Upper lobe of left lung (tissue), 4 donors: ENCODE results near the gene CCT8L2.

Experiments used
- POLR2AphosphoS5 ChIP-seq, 2 donors: sonication (generic); formaldehyde crosslinking; IDR thresholded peaks; one replicate each; pipeline ENCODE4 v1.5.1; 2017; ENCODE audit warnings: antibody characterized with exemption in 2 of 2
- TF ChIP-seq, protein P1 (sequence below), 6 experiments: fragments of 450-650 bp in 4 of 6; fragments of 200-600 bp in 2 of 6; sonication (generic) in 2 of 6; IDR thresholded peaks; one replicate each; pipeline ENCODE4 v1.5.1; 2016 to 2019; ENCODE audit warnings: antibody characterized with exemption in 6 of 6

- no peak for TF ChIP-seq POLR2AphosphoS5 (IDR thresholded peaks at IDR 0.05)
- TF ChIP-seq, protein P1, sequence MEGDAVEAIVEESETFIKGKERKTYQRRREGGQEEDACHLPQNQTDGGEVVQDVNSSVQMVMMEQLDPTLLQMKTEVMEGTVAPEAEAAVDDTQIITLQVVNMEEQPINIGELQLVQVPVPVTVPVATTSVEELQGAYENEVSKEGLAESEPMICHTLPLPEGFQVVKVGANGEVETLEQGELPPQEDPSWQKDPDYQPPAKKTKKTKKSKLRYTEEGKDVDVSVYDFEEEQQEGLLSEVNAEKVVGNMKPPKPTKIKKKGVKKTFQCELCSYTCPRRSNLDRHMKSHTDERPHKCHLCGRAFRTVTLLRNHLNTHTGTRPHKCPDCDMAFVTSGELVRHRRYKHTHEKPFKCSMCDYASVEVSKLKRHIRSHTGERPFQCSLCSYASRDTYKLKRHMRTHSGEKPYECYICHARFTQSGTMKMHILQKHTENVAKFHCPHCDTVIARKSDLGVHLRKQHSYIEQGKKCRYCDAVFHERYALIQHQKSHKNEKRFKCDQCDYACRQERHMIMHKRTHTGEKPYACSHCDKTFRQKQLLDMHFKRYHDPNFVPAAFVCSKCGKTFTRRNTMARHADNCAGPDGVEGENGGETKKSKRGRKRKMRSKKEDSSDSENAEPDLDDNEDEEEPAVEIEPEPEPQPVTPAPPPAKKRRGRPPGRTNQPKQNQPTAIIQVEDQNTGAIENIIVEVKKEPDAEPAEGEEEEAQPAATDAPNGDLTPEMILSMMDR (IDR thresholded peaks at IDR 0.05), result no peak
Observed at GRCh38 chr22:16586170-16586569, 6.4 kb downstream of the CCT8L2 start.
